Measurements from ENCODE around the gene IFT52.
A peak's percentile ranks its signal among the peaks of the same experiment; 100 is the strongest.
"Not testable (repeated sequence)": the region's sequence is repeated elsewhere in the genome, so short reads cannot be mapped to it uniquely, and the experiment has no call there.

IFT52 gene

DNA sequence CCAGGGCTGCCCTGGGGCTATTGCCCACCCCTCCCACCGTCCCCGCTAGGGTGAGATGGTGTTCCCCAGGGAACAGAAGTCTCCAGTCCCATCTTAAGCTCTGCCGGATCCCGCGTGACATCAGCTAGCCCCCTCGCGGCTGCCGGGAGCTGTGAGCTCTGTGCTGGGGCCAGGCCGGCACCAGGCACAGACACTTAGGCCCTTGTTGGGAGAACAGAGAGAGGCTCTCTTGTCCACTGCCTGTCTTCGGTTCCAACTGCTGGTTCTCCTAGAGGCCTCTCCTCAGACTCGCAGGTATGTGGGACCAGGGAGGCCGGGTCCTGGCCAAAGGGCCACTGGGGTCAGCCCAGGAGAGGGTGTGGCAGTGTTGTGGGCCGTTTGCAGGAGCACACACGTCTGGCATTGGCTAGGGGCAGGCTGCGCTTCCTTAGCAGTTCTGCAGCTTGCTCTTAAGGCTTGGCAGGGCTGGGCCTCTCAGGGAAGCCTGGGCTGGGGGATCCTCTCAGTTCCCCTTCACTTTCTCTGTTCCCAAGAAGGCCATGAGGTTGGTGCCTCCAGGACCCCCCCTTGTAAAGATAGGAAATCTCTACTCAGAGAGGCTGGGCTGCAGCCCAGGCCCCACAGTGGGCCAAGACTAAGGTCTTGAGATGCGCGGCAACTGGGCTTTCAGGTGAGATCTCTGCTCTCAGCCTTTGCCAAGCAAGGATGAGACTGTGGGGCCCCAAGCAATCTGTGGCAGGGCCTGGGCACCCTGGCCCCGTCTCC is 25.6 kb upstream of the IFT52 start:
- DNase-seq: peak; percentile 46 to 90 (median 78)
- intact Hi-C loops (cut with DNase I): no loop called here

DNA sequence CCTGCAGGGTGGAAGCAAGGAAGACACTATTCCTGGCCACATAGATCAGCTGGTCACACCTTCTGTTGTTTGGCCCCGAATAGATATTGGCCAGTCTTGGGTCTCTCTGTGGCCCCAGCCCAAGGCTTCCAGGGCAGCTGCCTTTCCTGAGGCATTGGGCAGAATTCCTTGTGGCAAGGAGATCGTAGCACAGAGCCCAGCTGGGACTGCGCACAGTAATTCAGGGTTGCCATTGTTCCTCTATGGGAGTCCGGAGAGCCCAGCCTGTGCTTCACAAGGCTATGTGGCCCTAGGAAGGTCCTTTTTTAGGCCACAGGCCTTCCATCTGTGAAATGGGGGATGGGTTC is 25.0 kb upstream of the IFT52 start:
- intact Hi-C loops (cut with DNase I): no loop called here
- DNase-seq: peak in 16 of 42 donors; percentile 8 to 61 (median 28)

DNA sequence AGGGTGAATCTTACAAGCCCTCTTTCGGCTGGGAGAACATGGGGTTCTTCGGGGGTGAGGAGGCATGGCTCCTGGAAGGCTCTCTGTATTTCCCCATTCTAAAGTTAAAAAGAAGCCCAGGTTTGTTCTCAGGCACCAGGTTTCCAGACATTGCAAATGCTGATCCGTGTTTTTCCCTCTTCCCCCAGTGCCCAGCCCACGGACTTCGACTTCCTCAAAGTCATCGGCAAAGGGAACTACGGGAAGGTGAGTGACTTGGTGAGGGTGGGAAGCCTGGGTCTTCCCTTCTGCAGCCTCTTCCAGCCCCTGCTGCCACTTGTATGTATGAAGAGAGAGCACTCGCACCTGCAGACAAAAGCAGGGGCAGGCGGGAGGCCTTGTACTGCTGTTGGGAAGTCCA is 23.3 kb upstream of the IFT52 start:
- no peak for DNase-seq
- intact Hi-C loops (cut with DNase I): no loop called here

DNA sequence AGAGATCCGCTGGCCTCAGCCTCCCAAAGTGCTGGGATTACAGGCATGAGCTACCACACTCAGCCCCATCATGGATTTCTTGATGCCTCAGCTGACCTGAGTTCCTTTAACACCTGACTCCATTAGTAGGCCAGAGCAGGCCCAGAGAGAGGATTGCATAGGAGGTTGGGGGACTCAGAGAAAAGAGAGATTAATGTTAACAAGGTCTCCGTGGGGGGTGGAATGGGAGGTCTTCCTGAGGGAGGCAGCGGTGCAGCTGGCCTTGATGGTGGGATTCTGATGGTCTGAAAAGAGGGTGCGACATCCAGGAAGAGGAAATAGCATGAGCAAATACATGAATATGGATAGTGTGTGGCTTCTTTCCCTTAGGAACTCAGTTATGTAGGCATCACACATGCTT is 22.0 kb upstream of the IFT52 start:
- no peak for DNase-seq
- intact Hi-C loops (cut with DNase I): no loop called here

DNA sequence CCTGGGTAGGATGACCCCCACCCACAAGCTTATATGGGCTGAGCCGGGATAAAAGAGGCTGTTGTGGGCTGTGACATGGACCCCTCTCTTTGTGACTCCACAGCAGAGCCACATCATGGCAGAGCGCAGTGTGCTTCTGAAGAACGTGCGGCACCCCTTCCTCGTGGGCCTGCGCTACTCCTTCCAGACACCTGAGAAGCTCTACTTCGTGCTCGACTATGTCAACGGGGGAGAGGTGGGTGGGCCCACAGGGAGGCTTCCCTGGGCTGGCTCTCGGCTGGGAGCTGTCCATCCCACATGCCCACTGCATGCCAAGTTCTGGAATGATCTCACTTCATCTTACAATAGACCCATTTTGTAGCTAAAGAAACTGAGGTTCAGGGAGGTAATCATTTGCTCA is 21.5 kb upstream of the IFT52 start:
- DNase-seq: no peak
- intact Hi-C loops (cut with DNase I): no loop called here

DNA sequence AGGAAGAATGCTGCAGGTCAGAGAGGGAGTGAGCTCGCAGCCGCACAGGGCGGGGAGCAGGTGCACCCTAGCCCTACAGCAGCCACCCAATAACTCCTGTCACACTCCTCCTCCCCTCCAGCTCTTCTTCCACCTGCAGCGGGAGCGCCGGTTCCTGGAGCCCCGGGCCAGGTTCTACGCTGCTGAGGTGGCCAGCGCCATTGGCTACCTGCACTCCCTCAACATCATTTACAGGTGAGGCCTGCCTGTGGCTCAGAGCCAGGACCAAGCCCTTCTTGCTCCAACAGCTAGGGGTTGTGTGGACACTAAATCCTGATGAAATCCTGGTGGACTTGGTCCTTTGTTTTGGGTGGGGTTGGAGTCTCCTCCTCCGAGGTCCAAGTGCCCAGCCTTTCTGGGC is 20.2 kb upstream of the IFT52 start:
- DNase-seq: no peak
- intact Hi-C loops (cut with DNase I): no loop called here

DNA sequence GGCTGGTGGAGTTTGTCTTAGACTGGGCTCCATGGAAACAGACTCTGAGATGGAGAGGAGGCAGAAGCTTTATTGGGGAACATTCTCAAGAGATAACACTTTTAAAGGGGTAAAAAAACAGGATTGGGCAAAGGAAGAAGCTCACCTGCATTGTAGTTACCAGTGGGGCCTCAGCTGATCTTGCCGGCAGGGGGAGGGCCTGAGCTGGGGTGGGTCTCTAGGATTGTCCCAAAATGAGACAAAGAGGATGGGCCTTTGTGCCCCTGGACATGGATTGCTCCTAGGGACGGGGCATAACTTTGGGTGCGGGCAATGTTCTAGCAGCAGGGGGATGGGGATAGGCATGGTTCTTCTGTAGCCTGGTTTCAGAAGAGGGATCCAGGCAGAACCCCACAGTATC is 19.4 kb upstream of the IFT52 start:
- no peak for DNase-seq
- intact Hi-C loops (cut with DNase I): no loop called here

DNA sequence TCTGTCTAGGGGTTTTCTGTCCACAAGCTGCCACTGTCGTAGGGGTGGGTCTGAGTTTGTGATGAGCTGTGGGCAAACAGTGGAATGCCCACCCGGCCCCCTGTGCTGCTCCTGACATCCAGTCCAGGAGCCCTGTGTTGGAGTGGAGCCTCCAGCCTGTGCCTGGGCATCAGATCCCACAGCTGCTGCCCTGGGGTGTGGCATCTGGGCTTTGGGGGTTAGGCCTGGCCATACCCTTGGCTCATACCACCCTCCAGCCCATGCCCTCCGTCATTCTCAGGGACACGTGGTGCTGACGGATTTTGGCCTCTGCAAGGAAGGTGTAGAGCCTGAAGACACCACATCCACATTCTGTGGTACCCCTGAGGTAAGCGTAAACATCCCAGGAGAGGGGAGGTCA is 19.0 kb upstream of the IFT52 start:
- intact Hi-C loops (cut with DNase I): no loop called here
- no peak for DNase-seq

DNA sequence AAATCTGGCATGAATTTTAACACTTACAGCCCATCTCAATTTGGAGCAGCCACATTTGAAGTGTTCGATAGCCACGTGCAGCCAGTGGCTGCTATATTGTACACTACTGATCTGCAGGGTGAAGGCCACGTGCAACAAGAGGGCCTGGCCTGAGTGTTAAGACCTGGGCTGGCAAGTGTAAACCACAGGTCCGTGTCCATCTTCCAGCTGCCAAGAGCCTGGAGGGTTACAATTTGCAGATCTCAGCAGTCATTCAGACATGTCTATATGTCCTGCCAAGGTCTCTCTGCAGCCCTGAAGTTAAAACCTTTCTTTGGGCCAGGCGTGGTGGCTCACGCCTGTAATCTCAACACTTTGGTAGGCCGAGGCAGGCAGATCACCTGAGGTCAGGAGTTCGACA is 17.8 kb upstream of the IFT52 start:
- intact Hi-C loops (cut with DNase I): no loop called here
- DNase-seq: no peak

DNA sequence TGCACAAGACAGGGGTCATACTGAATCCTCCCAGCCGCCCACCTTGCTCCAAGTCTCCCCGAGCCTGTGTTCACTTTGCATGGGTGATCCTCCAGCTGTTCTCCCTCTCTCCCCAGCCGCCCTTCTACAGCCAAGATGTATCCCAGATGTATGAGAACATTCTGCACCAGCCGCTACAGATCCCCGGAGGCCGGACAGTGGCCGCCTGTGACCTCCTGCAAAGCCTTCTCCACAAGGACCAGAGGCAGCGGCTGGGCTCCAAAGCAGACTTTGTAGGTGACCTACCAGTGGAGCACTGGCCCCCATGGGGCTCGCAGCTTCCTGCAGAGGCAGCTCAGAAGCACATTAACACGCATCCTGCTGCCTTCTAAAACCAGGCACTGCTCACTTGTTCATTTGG is 14.6 kb upstream of the IFT52 start:
- DNase-seq: no peak
- intact Hi-C loops (cut with DNase I): no loop called here

DNA sequence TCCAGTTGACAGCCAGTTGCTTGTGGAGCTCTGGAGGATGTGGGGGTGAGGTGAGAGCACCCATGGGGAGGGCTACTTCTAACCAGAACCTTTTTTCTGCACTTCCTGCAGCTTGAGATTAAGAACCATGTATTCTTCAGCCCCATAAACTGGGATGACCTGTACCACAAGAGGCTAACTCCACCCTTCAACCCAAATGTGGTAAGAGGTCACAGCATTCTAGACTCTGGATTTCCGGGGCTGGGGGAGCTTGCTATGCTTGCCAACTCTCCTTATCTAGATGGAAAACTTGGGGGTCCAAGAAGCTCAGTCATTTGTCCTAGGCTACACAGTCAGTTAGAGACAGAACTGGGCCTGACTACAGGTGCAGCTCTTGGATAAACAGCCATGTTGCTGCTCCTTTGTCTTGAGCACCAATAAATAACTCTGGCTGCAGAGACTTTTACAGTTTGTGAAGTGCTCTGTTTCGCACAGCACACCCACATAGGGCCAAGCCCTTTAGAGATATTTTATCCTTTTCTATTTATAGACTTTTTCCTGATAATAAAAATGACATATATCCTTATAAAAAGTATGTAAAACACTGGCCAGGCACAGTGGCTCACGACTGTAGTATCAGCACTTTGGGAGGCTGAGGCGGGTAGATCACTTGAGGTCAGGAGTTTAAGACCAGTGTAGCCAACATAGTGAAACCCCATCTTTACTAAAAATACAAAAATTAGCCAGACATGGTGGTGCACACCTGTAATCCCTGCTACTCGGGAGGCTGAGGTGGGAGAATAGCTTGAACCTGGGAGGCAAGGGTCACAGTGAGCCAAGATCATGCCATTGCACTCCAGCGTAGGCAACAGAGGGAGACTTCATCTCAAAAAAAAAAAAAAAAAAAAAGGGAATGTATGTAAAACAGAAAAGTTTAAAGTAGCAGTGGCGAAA is 10.6 kb upstream of the IFT52 start:
- intact Hi-C loops (cut with DNase I): no loop called here
- DNase-seq: no peak

DNA sequence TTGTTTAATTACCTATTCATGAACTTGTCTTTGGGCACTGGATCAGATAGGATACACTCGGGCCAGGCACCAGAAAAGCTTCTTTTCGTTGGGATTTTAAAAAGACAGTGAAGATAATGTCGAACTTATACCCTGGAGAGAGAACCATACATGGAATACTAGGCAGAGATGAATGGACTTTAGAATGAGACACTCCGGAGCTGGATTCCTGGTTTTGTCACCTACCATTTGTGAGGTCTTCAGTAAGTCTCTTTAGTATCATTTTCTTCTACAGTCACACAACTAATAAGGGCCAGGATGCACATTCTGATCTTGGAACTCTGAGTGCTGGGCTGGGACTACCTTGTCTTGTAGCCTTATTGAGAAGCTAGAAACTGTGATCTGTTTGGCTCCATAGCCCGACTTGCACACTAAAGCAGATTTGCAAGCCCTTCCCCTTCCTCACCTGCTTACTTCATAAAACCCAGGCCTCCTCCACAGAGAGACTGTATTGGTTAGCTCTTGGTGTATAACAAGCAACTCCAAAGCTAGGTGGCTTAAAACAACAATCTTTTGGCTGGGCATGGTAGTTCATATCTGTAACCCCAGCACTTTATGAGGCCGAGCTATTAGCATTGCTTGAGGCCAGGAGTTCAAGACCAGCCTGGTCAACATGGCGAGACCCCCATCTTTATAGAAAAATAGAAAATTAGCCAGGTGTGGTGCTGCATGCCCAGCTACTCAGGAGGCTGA is 7.4 kb upstream of the IFT52 start:
- intact Hi-C loops (cut with DNase I): no loop called here
- DNase-seq: no peak

DNA sequence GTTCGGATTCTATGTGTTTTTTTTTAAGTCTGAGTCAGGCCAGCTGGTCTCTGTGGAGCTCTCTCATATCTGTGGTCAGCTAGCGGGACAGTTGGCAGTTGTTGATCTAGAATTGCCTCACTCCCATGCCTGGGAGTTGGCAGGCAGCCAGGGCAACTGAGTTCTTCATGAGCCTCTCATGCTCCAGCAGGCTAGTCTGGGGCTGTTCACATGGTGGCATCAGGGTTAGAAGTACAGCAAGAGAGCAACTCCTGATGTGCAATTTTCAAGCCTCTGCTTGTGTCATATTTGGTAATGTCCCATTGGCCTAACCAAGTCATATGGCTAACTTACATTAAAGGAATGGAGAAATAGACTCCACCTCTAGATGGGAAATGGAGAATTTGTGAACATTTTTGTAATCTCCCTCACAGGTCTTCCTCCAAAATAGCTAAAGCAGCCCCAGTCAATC is 6.7 kb upstream of the IFT52 start:
- intact Hi-C loops (cut with DNase I): no loop called here
- DNase-seq: peak; percentile 47 to 91 (median 78)

DNA sequence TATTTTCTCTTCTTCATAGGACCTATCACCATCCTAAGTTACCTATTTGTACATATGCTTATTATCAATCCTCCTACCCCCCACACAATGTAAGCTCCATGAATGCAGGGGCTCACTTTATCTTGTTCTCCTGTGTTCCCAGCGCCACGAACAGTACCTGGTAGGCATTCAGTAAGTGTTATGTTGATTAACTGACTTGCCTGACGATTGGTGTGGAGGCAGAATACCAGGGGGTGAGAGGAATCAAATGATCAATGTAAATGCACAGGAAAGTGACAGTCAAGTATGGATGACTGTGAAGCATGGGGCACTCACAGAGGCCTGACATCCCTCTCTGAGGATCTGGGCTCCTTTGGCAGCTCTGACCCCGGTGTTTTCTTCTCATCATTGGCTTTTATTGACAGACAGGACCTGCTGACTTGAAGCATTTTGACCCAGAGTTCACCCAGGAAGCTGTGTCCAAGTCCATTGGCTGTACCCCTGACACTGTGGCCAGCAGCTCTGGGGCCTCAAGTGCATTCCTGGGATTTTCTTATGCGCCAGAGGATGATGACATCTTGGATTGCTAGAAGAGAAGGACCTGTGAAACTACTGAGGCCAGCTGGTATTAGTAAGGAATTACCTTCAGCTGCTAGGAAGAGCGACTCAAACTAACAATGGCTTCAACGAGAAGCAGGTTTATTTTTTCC is 6.1 kb upstream of the IFT52 start:
- no peak for DNase-seq
- intact Hi-C loops (cut with DNase I): no loop called here

DNA sequence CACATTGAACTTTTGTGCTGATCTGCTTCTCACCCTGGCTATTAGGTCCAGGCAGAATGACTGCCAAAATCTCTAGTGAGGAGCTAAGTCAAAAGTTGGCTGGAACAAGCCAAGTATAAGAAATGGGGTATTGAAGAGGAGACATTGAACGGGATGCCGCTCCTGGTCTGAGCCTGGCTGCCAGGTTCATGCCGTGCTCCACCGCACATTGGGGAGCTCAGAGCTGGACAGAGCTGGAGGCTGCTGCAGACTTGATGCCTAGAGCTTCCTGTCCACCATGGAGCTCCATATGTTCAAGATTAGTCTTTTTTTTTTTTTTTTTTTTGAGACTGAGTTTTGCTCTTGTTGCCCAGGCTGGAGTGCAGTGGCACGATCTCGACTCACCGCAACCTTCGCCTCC is 4.1 kb upstream of the IFT52 start:
- DNase-seq: peak in 1 of 42 donors; percentile 9
- intact Hi-C loops (cut with DNase I): no loop called here

DNA sequence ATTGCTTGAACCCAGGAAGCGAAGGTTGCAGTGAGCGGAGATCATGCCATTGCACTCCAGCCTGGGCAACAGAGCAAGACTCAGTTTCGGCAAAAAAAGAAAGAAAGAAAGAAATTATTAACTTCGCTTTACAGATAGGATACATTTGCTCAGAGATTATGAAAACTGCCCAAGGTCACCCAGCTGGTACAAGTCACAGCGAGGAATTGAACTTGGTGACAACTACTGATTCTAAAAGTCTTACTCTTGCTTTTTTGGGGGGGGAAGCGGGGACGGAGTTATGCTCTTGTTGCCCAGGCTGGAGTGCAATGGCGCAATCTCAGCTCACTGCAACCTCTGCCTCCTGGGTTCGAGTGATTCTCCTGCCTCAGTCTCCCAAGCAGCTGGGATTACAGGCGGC is 2.2 kb upstream of the IFT52 start:
- DNase-seq; intact Hi-C loops (cut with DNase I): not testable (repeated sequence)

DNA sequence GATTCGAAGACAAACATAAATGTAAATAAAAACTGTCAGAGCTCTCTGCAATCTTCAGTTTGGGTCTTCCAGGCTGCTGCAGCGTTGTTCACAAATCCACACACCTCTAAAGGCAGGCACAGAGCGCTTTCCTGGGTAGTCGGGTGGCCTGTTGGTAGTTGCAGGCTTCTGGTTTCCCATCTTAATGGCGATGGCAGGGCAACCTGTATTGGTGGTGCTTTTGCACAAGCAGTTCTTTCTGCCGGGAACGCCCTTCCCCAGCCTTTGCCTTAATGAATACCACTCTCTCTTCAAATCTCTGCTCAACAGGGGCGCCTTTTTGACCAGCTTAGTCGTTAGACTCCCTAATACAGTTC is 723 bp upstream of the IFT52 start:
- peak in 33 of 42 donors; percentile 10 to 66 (median 34) for DNase-seq
- intact Hi-C loops (cut with DNase I): loop anchor here (5.0 kb wide), 1 partner anchor 133 kb away; the partner anchor contains the start of gene SRSF6

DNA sequence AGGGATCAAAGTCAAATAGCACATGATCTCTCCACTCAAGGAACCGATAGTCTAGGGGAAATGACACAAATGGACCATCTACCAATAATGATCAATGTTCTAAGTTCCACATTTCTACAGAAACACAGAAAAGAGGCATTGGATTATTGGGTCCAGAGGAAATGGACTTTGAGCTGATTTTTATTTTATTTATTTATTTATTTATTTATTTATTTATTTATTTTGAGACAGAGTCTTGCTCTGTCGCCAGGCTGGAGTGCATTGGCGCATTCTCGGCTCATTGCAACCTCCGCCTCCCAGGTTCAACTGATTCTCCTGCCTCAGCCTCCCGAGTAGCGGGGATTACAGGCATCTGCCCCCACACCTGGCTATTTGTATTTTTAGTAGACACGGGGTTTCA is 11.2 kb downstream of the IFT52 start:
- DNase-seq; intact Hi-C loops (cut with DNase I): not testable (repeated sequence)

DNA sequence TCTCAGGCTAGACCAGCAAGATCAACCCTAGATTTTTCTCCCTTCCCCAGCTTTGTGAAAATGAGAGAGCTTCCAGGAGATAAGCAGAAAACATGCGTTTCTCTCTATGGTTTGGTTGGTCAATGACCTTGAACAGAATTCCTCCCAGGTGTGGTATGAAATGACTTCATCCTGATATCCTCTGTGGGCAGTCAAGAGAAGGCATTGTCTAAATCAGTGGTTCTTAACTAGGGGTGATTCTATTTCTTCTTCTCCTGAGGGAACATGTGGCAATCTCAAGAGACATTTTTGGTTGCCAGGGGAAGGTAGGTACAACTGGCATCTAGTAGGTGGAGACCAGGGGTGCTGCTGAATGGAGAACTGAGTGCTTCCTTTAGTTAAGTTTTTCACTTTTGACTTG is 12.4 kb downstream of the IFT52 start:
- intact Hi-C loops (cut with DNase I): no loop called here

More for the DNA sequence above, 12.4 kb downstream of the IFT52 start:
- no peak for DNase-seq
